Measurements from ENCODE around the gene SNAI1.
"Not testable (repeated sequence)": the region's sequence is repeated elsewhere in the genome, so short reads cannot be mapped to it uniquely, and the experiment has no call there.

SNAI1 gene

GRCh38 chr20:49995586-49995985 is 12.8 kb downstream of the SNAI1 start:
- ATAC-seq, result no peak
- TF ChIP-seq ZNF70 (CRISPR knock-in tag; IDR thresholded peaks at IDR 0.05) (0 out of 2 replicates have a peak, but pooled peaks have one; percentile 35), CREB5 (CRISPR knock-in tag; IDR thresholded peaks at IDR 0.05; ENCODE audit: low read depth) (no peak), ZNF565 (CRISPR knock-in tag; conservative IDR thresholded peaks at IDR 0.05; ENCODE audit: low read depth) (no peak), GLIS3 (CRISPR knock-in tag; IDR thresholded peaks at IDR 0.05) (no peak)

GRCh38 chr20:49998478-49999188 is 15.9 kb downstream of the SNAI1 start:
- not testable (repeated sequence) for ATAC-seq

- no peak for TF ChIP-seq ZNF565 (CRISPR knock-in tag; conservative IDR thresholded peaks at IDR 0.05; ENCODE audit: low read depth)
- TF ChIP-seq CSRNP3 (CRISPR knock-in tag; IDR thresholded peaks at IDR 0.05), result no peak
- no peak for TF ChIP-seq POU6F1 (CRISPR knock-in tag; IDR thresholded peaks at IDR 0.05; ENCODE audit: borderline replicate concordance, low read depth)
- TF ChIP-seq TSHZ2 (CRISPR knock-in tag; IDR thresholded peaks at IDR 0.05), result no peak
- TF ChIP-seq TOX (CRISPR knock-in tag; IDR thresholded peaks at IDR 0.05; ENCODE audit: borderline replicate concordance), result no peak
- no peak; the same call in 2 of the 3 replicates for ATAC-seq
Observed at GRCh38 chr20:49999329-49999728, 16.5 kb downstream of the SNAI1 start.

- ATAC-seq, result not testable (repeated sequence)
Observed at GRCh38 chr20:50000548-50001222, 17.9 kb downstream of the SNAI1 start.

- ATAC-seq, result no peak
- TF ChIP-seq BACH2 (CRISPR knock-in tag; IDR thresholded peaks at IDR 0.05; ENCODE audit: borderline replicate concordance) (no peak), TOX (CRISPR knock-in tag; IDR thresholded peaks at IDR 0.05; ENCODE audit: borderline replicate concordance) (no peak), ZNF8 (CRISPR knock-in tag; IDR thresholded peaks at IDR 0.05) (no peak), TCF4 (CRISPR knock-in tag; IDR thresholded peaks at IDR 0.05; ENCODE audit: borderline replicate concordance) (no peak)
Observed at GRCh38 chr20:50001784-50002311, 19.1 kb downstream of the SNAI1 start.

- ATAC-seq, result no peak; the same call in 2 of the 3 replicates
- TF ChIP-seq ZC3H10 (CRISPR knock-in tag; IDR thresholded peaks at IDR 0.05), result no peak
Observed at GRCh38 chr20:50003253-50003656, 20.5 kb downstream of the SNAI1 start.

- no peak for ATAC-seq
- TF ChIP-seq ZC3H10 (CRISPR knock-in tag; IDR thresholded peaks at IDR 0.05) (no peak), ARNTL (CRISPR knock-in tag; IDR thresholded peaks at IDR 0.05; ENCODE audit: borderline replicate concordance, low read depth) (no peak), TOX (CRISPR knock-in tag; IDR thresholded peaks at IDR 0.05; ENCODE audit: borderline replicate concordance) (no peak), BACH2 (CRISPR knock-in tag; IDR thresholded peaks at IDR 0.05; ENCODE audit: borderline replicate concordance) (no peak), TCF4 (CRISPR knock-in tag; IDR thresholded peaks at IDR 0.05; ENCODE audit: borderline replicate concordance) (no peak)
Observed at GRCh38 chr20:50004229-50004628, 21.4 kb downstream of the SNAI1 start.
